ENCODE results near the gene WWC2. TPM values are rescaled to one million over a fixed set of nuclear protein-coding genes. Genes with fewer than 3 reads are reported as not detected.

Gene WWC2
- total and polyA plus RNA-seq, 2 experiments from 2014 or later: 19.3 to 24.7 TPM

- H3K36me3 ChIP-seq (replicated peaks; ENCODE audit: insufficient read depth, low read depth): no peaks in the 10 kb centered on the region
- peaks cover 9% of the 10 kb centered on the region for H3K4me1 ChIP-seq (ENCODE audit: insufficient read depth)
- no peaks in the 10 kb centered on the region for H3K9me2 ChIP-seq (replicated peaks; ENCODE audit: insufficient read depth)
- H3K4me3 ChIP-seq: no peak overlapping the region
- no peak for TF ChIP-seq CTCF (IDR thresholded peaks at IDR 0.05; ENCODE audit: poor library complexity)
- TF ChIP-seq EZH2phosphoT487 (IDR thresholded peaks at IDR 0.05; ENCODE audit: low read depth, severe bottlenecking, unreplicated experiment): no peak
- TF ChIP-seq EZH2 (IDR thresholded peaks at IDR 0.05; ENCODE audit: borderline replicate concordance): no peak
- WGBS (ENCODE audit: low lambda C conversion rate, missing lambda C conversion rate): 87% methylated on average over 1 of the region's 1 CpG
- no peaks in the 10 kb centered on the region for H4K20me1 ChIP-seq (ENCODE audit: insufficient read depth, poor library complexity, severe bottlenecking)
- H3K27me3 ChIP-seq: no peaks in the 10 kb centered on the region
- peaks cover 82% of the 10 kb centered on the region for H3K79me2 ChIP-seq
- H3K27ac ChIP-seq: no peak overlapping the region
- no peak for DNase-seq (ENCODE audit: low spot score)
- no peak overlapping the region for H3K4me2 ChIP-seq
- H2AFZ ChIP-seq: no peak overlapping the region
- H3K9me3 ChIP-seq (ENCODE audit: low read depth): no peaks in the 10 kb centered on the region
Measured at GRCh38 chr4:183164963-183165362, 65.9 kb downstream of the WWC2 start.

- no peaks in the 10 kb centered on the region for H3K36me3 ChIP-seq (replicated peaks; ENCODE audit: insufficient read depth, low read depth)
- no peak overlapping the region for H2AFZ ChIP-seq
- TF ChIP-seq EZH2 (IDR thresholded peaks at IDR 0.05; ENCODE audit: borderline replicate concordance) (no peak), EZH2phosphoT487 (IDR thresholded peaks at IDR 0.05; ENCODE audit: low read depth, severe bottlenecking, unreplicated experiment) (no peak), CTCF (IDR thresholded peaks at IDR 0.05; ENCODE audit: poor library complexity) (no peak)
- H3K79me2 ChIP-seq: peaks cover 82% of the 10 kb centered on the region
- no peaks in the 10 kb centered on the region for H3K9me2 ChIP-seq (replicated peaks; ENCODE audit: insufficient read depth)
- H4K20me1 ChIP-seq (ENCODE audit: insufficient read depth, poor library complexity, severe bottlenecking): no peaks in the 10 kb centered on the region
- no peak overlapping the region for H3K4me3 ChIP-seq
- 27% methylated on average over 1 of the region's 1 CpG for WGBS (ENCODE audit: low lambda C conversion rate, missing lambda C conversion rate)
- H3K27ac ChIP-seq: no peak overlapping the region
- H3K4me2 ChIP-seq: no peak overlapping the region
- H3K9me3 ChIP-seq (ENCODE audit: low read depth): no peaks in the 10 kb centered on the region
- no peak for DNase-seq (ENCODE audit: low spot score)
- H3K27me3 ChIP-seq: no peaks in the 10 kb centered on the region
- peaks cover 9% of the 10 kb centered on the region for H3K4me1 ChIP-seq (ENCODE audit: insufficient read depth)
Measured at GRCh38 chr4:183165376-183165775, 66.3 kb downstream of the WWC2 start.

GRCh38 chr4:183170894-183171293, 71.8 kb downstream of the WWC2 start:
- no peaks in the 10 kb centered on the region for H4K20me1 ChIP-seq (ENCODE audit: insufficient read depth, poor library complexity, severe bottlenecking)
- H3K9me2 ChIP-seq (replicated peaks; ENCODE audit: insufficient read depth): no peaks in the 10 kb centered on the region
- peaks cover 81% of the 10 kb centered on the region for H3K79me2 ChIP-seq
- TF ChIP-seq EZH2phosphoT487 (IDR thresholded peaks at IDR 0.05; ENCODE audit: low read depth, severe bottlenecking, unreplicated experiment) (no peak), EZH2 (IDR thresholded peaks at IDR 0.05; ENCODE audit: borderline replicate concordance) (no peak), CTCF (IDR thresholded peaks at IDR 0.05; ENCODE audit: poor library complexity) (no peak)
- peaks cover 29% of the 10 kb centered on the region for H3K4me1 ChIP-seq (ENCODE audit: insufficient read depth)
- H2AFZ ChIP-seq: no peak overlapping the region
- H3K36me3 ChIP-seq (replicated peaks; ENCODE audit: insufficient read depth, low read depth): no peaks in the 10 kb centered on the region
- no peak overlapping the region for H3K4me2 ChIP-seq
- H3K4me3 ChIP-seq: no peak overlapping the region
- no peaks in the 10 kb centered on the region for H3K27me3 ChIP-seq
- no peaks in the 10 kb centered on the region for H3K9me3 ChIP-seq (ENCODE audit: low read depth)
- DNase-seq (ENCODE audit: low spot score): no peak
- H3K27ac ChIP-seq: no peak overlapping the region
